ENCODE measurements around the gene SH3GL1. TPM values are rescaled to one million over a fixed set of nuclear protein-coding genes. Genes with fewer than 3 reads are reported as not detected.

The SH3GL1 gene
- total and polyA plus RNA-seq, 12 donors, result 20.9 to 112 (median 87.4) TPM

DNA sequence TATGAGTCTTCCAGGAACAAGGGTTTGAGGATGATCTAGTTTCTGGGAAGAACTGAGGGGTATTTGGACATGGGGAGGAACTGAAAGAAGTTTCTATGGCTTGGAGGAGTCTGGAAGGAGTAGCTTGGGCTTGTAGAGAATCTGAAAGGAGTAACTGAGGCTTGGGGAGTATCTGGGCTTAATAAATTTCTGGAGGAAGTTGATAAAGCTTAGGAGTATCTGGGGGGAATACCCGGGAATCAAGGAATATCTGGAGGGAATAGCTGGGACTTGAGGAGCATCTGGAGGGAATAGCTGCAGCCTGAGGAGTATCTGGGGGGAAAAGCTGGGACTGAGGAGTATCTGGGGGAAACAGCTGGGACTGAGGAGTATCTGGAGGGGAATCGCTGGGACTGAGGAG lies 79.9 kb downstream of the SH3GL1 start:
- no peak overlapping the region for H3K27ac ChIP-seq
- no peaks in the 10 kb centered on the region for H3K36me3 ChIP-seq (replicated peaks in 1 of 2)
- intact Hi-C loops (cut with DNase I), result no loop called here
- no peak for DNase-seq
- H3K4me1 ChIP-seq (replicated peaks in 1 of 2), result no peaks in the 10 kb centered on the region
- no peaks in the 10 kb centered on the region for H3K9me3 ChIP-seq (replicated peaks in 1 of 3)
- H3K4me3 ChIP-seq, result no peak overlapping the region
- no peak for TF ChIP-seq POLR2A (IDR thresholded peaks at IDR 0.05)
- TF ChIP-seq, protein P1, sequence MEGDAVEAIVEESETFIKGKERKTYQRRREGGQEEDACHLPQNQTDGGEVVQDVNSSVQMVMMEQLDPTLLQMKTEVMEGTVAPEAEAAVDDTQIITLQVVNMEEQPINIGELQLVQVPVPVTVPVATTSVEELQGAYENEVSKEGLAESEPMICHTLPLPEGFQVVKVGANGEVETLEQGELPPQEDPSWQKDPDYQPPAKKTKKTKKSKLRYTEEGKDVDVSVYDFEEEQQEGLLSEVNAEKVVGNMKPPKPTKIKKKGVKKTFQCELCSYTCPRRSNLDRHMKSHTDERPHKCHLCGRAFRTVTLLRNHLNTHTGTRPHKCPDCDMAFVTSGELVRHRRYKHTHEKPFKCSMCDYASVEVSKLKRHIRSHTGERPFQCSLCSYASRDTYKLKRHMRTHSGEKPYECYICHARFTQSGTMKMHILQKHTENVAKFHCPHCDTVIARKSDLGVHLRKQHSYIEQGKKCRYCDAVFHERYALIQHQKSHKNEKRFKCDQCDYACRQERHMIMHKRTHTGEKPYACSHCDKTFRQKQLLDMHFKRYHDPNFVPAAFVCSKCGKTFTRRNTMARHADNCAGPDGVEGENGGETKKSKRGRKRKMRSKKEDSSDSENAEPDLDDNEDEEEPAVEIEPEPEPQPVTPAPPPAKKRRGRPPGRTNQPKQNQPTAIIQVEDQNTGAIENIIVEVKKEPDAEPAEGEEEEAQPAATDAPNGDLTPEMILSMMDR (IDR thresholded peaks at IDR 0.05), result no peak
- H3K27me3 ChIP-seq, result no peaks in the 10 kb centered on the region
- WGBS, 4 donors, result 90 to 95% (median 92%) methylated on average over 2 of the region's 2 CpGs

DNA sequence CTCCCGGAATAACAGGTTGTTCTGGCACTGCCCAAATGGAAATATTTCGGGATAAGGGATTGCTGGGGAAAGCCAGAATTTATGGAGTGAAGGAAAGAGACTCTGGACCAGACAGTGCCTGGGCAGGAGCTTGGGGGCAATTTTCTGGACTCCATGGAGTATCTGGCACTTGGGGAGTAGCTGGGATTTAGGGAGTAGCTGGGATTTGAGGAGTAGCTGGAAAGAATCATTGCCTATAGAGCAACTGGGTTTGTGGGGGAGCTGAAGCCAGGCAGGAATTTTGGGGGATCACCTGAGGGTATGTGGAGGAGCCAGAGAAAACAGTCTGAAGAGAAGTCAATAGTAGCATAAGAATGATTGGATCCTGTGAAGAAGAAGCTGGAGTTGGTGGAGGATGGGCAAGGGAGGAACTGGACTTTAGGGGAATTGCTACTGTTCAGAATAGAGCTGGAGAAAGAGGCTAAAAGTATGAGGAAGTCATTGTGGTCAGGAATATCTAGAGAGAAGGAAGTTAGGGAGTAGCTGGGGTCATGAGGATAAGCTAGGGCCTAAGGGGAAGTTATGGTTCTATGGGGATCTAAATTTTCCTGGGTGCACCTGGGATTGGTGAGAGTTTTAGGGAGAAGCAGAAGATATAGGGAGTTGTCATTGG lies 81.2 kb downstream of the SH3GL1 start:
- Histone ChIP-seq H3K27me3 (no peaks in the 10 kb centered on the region), H3K9me3 (replicated peaks in 1 of 3) (no peaks in the 10 kb centered on the region), H3K4me3 (no peak overlapping the region), H3K27ac (no peak overlapping the region), H3K4me1 (replicated peaks in 1 of 2) (no peaks in the 10 kb centered on the region), H3K36me3 (replicated peaks in 1 of 2) (no peaks in the 10 kb centered on the region)
- TF ChIP-seq, protein P1 (IDR thresholded peaks at IDR 0.05), result no peak
- no peak for TF ChIP-seq POLR2A (IDR thresholded peaks at IDR 0.05)
- intact Hi-C loops (cut with DNase I), result no loop called here
- DNase-seq, result no peak
- WGBS, 4 donors, result 87 to 97% (median 94%) methylated on average over 2 of the region's 2 CpGs

DNA sequence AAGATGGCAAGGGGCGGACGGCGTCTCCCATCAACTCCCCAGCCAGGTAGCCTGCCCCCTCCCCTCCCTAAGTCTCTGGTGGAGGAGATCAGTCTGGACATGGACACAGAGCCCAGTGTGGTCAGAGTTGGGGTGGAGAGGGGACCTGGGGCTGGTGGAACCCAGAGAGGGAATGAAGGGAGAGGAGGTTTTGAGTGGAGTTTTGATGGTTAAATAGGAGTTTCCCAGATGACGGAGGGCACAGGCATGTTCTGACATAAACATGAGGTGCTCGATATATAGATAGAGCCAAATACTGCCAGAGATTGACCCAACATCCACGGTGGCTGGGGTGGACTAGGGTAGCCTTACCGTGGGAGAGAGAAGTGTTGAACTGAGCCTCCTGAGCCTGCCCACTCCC lies 81.9 kb downstream of the SH3GL1 start:
- Histone ChIP-seq H3K4me1 (replicated peaks in 1 of 2) (no peaks in the 10 kb centered on the region), H3K27me3 (no peaks in the 10 kb centered on the region), H3K9me3 (replicated peaks in 1 of 3) (no peaks in the 10 kb centered on the region), H3K36me3 (replicated peaks in 1 of 2) (no peaks in the 10 kb centered on the region), H3K27ac (no peak overlapping the region), H3K4me3 (no peak overlapping the region)
- DNase-seq, result no peak
- intact Hi-C loops (cut with DNase I), result no loop called here
- 90 to 96% (median 93%) methylated on average over 7 of the region's 7 CpGs for WGBS, 4 donors
- TF ChIP-seq POLR2A (IDR thresholded peaks at IDR 0.05), result no peak
- TF ChIP-seq, protein P1 (IDR thresholded peaks at IDR 0.05), result no peak

DNA sequence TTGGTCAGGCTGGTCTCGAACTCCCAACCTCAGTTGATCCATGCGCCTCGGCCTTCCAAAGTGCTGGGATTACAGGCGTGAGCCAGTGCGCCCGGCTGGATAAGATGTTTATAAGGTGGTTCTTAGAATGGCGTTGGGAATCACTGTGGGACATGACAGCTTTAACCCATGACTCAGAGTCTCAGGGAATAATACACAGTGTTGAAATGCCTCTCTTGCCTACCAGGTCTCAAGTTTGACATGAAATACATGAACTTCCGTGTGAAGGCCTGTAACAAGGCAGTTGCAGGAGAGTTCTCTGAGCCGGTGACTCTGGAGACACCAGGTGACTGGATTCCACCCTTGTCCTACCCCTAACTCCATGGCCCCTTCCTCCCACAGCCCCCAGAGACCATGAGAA lies 83.4 kb downstream of the SH3GL1 start:
- H3K9me3 ChIP-seq (replicated peaks in 1 of 3), result no peaks in the 10 kb centered on the region
- no peak for DNase-seq
- no peaks in the 10 kb centered on the region for H3K4me1 ChIP-seq (replicated peaks in 1 of 2)
- no peaks in the 10 kb centered on the region for H3K27me3 ChIP-seq
- no peak overlapping the region for H3K27ac ChIP-seq
- WGBS, 4 donors, result 73 to 83% (median 77%) methylated on average over 7 to 9 of the region's 9 CpGs
- no peaks in the 10 kb centered on the region for H3K36me3 ChIP-seq (replicated peaks in 1 of 2)
- TF ChIP-seq, protein P1 (IDR thresholded peaks at IDR 0.05), result no peak
- TF ChIP-seq POLR2A (IDR thresholded peaks at IDR 0.05), result no peak
- no peak overlapping the region for H3K4me3 ChIP-seq
- intact Hi-C loops (cut with DNase I), result no loop called here
